GM12865 (cell line): ENCODE results near the gene BAIAP2.

ENCODE experiments used
- DNase-seq: peaks from one replicate; pipeline ENCODE4 v3.0.0; 2010; ENCODE audit warnings: low read depth
- H3K4me3 ChIP-seq: 2 replicates; pipeline ENCODE4 v1.5.1; 2011; ENCODE audit warnings: mild to moderate bottlenecking, low read depth, low read length, control low read depth
- TF ChIP-seq, protein P1 (sequence below): IDR thresholded peaks from 2 replicates; pipeline ENCODE4 v1.5.1; 2011; ENCODE audit warnings: low read length, control low read depth, low read depth, inconsistent platforms; ENCODE audit not compliant: insufficient read depth; ENCODE audit errors: missing control alignments

Gene BAIAP2, protein sequence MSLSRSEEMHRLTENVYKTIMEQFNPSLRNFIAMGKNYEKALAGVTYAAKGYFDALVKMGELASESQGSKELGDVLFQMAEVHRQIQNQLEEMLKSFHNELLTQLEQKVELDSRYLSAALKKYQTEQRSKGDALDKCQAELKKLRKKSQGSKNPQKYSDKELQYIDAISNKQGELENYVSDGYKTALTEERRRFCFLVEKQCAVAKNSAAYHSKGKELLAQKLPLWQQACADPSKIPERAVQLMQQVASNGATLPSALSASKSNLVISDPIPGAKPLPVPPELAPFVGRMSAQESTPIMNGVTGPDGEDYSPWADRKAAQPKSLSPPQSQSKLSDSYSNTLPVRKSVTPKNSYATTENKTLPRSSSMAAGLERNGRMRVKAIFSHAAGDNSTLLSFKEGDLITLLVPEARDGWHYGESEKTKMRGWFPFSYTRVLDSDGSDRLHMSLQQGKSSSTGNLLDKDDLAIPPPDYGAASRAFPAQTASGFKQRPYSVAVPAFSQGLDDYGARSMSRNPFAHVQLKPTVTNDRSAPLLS

DNA sequence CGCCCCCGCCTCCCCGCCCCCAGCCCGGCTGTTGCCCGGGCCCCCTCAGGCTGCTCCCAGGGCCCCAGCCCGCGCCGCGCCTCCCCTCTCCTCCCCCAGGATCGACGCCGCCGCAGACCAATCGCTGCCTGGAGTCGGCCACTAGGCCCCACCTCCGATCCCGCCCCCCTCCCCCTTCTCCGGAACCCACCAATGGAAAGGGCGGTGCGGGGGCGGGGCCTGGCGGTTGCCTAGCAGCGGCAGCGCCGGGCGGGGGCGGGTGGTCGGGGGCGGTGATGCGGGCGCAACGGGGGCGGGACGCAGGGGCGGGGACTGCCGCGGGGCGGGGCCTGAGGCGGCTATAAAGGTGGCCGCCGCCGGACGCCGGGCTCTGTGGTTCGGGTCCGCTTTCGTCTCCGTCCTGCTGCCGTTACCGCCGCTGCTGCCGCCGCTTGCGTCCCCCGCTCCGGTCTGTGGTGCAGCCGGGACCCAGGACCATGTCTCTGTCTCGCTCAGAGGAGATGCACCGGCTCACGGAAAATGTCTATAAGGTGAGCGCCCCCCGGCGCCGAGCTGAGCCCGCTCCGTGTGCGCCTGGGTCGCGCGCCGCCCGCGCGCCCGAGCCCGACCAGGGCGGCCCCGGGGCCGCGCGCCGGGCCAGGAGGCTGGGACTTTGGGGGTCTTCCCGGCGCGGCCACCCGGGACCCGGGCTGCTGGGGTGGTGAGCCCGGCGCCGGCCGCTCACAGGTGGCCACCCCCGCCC lies at the start of gene BAIAP2:
Gene BAIAP2 (plus strand): TSS at position 373 of the 742 bp plus-strand sequence. CDS start 104 bp downstream, at position 477.
- DNase-seq, result peak; percentile 96
- TF ChIP-seq, protein P1, sequence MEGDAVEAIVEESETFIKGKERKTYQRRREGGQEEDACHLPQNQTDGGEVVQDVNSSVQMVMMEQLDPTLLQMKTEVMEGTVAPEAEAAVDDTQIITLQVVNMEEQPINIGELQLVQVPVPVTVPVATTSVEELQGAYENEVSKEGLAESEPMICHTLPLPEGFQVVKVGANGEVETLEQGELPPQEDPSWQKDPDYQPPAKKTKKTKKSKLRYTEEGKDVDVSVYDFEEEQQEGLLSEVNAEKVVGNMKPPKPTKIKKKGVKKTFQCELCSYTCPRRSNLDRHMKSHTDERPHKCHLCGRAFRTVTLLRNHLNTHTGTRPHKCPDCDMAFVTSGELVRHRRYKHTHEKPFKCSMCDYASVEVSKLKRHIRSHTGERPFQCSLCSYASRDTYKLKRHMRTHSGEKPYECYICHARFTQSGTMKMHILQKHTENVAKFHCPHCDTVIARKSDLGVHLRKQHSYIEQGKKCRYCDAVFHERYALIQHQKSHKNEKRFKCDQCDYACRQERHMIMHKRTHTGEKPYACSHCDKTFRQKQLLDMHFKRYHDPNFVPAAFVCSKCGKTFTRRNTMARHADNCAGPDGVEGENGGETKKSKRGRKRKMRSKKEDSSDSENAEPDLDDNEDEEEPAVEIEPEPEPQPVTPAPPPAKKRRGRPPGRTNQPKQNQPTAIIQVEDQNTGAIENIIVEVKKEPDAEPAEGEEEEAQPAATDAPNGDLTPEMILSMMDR, result peak; percentile 3
- peak within 1 kb of the TSS; percentile 40 for H3K4me3 ChIP-seq

DNA sequence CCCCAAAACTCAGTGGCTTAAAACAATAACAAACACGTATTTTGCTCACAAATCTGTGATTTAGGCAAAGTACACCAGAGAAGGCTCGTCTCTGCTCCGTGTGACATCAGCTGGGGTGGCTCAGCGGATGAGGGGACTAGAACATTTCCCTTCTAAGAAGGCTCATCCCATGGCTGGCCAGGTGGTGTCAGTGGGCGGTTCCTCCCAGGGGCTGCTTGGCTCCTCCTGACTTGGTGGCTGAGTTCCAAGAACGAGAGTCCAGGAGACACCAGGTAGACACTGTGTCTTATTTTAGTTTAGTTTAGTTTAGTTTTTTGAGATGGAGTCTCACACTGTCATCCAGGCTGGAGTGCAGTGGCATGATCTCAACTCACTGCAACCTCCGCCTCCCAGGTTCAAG lies 48.9 kb upstream of the BAIAP2 start:
- no peak for DNase-seq
- TF ChIP-seq, protein P1, result no peak

DNA sequence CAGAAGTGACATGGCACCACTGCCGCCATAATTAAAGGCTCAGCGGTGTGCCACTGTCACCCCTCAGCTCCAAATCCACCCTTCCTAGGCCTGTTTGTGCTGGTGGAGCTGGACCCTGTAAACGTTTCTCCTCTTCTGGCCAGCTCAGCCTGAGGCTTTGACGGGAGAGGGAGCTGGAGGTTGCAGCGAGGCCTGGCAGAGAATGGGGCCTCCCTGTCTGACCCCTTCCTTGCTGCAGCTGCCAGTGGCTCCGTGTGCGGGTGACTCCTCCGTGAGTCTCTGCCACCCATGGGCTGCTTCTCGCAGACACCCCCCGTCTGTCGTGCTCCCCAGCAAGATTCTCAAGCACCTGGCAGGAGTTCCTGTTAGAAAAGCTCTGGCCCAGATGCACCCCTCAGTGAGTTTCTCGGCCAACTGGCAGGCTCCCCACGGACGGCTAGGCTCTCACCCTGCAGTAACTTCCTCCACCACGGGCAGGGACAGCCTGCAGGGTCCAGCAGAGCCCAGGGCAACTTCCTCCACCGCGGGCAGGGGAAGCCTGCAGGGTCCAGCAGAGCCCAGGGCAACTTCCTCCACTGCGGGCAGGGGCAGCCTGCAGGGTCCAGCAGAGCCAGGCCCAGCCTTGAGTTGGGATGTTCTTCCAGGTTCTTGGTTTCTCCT lies 48.0 kb upstream of the BAIAP2 start:
- TF ChIP-seq, protein P1, result no peak
- DNase-seq, result no peak
- H3K4me3 ChIP-seq, result no peak overlapping the region

More for the DNA sequence above, 48.9 kb upstream of the BAIAP2 start:
- H3K4me3 ChIP-seq, result no peak overlapping the region

DNA sequence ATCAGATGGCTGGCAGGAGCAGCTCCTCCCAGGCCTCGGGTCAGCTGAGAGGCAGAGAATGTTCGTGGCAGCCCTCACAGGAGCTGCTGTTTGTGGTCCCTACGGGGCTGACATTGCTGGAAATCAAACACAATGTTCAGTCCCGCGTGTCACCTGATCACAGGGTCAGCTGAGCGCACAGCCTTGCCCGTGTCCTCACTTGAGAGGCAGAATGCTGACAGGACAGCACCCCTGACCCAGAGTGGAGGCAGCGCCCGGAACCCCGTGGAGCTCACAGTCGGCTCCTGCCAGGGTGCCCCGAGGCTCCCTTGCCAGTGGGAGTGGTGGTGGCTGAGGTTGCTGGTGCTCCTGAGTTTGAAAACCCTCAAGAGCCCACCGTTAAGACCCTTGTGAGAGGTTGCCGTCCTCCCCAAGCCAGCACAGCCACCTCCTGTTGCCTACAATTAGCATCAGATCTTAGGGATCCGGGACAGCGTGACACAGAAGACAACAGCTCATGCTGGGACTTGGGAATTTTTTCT lies 47.0 kb upstream of the BAIAP2 start:
- H3K4me3 ChIP-seq, result no peak overlapping the region
- TF ChIP-seq, protein P1, result no peak
- no peak for DNase-seq

DNA sequence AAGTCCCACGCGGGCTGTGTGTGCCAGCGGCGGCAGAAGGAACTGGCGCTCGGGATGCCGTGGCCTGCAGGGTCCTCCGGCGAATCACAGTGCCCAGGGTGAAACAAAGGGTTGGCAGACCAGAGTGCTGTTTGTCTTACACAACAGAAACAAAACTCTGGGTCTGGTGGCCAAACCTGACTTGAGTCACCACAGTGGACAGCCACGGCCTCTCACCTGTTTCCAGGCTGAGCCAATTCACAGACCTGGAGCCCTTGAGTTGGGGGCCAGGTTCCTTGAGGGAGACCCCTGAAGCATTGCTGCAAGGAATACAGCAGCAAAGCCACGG lies 45.4 kb upstream of the BAIAP2 start:
- H3K4me3 ChIP-seq, result no peak overlapping the region
- TF ChIP-seq, protein P1, result no peak

DNA sequence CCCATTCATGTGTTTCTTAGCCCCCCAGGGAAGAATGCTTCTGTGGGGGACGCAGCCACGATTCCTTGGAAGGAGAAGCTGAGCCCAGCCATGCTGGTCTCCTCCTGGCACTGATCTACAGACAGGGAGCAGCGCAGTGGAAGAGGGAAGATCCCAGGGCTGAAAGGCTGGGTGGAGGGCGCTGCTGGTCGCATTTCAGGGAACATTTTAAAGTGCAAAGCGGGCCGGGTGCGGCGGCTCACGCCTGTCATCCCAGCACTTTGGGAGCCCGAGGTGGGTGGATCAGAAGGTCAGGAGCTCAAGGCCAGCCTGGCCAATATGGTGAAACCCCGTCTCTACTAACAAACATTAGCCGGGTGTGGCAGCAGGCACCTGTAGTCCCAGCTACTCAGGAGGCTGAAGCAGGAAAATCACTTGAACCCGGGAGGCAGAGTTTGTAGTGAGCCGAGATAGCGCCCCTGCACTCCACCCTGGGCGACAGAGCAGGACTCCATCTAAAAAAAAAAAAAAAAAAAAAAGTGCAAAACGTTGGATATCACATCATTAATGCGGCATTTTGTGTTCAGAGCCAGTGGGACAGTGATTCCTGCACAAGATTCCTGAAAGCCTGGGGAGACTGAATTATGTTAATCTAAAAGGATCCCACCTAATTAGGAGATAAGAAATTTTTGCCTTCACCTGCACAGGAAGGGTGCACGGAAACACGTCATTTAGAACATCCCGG lies 43.9 kb upstream of the BAIAP2 start:
- no peak for DNase-seq
- TF ChIP-seq, protein P1, result no peak
- H3K4me3 ChIP-seq, result peak overlapping the region; percentile 66

More for the DNA sequence above, 45.4 kb upstream of the BAIAP2 start:
- DNase-seq, result no peak
